Transverse colon (tissue), 4 donors: ENCODE data around the gene PLOD2. TPM values are rescaled to one million over a fixed set of nuclear protein-coding genes. Genes with fewer than 3 reads are reported as not detected.

Experiments
- DNase-seq: peaks from one replicate; pipeline ENCODE4 v3.0.0-alpha.2; 2019
- H3K27ac ChIP-seq, 4 donors: fragments of 200-600 bp; sonication (generic); 2 replicates each; pipeline ENCODE4 v1.5.1; 2016 to 2018; ENCODE audit warnings: inconsistent platforms in 4 of 4
- H3K27me3 ChIP-seq: fragments of 200-600 bp; sonication (generic); 2 replicates; pipeline ENCODE4 v1.5.1; 2017; ENCODE audit warnings: inconsistent platforms
- H3K36me3 ChIP-seq, 4 donors: fragments of 200-600 bp; sonication (generic); 2 replicates each; pipeline ENCODE4 v1.5.1; 2017 to 2019; ENCODE audit warnings: inconsistent platforms in 4 of 4
- H3K4me1 ChIP-seq, 4 donors: fragments of 200-600 bp; sonication (generic); 2 replicates each; pipeline ENCODE4 v1.5.1; 2017 to 2020; ENCODE audit warnings: inconsistent platforms in 4 of 4
- H3K4me3 ChIP-seq, 4 donors: fragments of 200-600 bp; sonication (generic); 1 replicate in 1 of 4; 2 replicates in 3 of 4; pipeline versions ENCODE4 v1.5.1 to v1.6.1; 2017 to 2019; ENCODE audit warnings: inconsistent platforms in 4 of 4
- H3K9me3 ChIP-seq, 2 donors: fragments of 200-600 bp; sonication (generic); 2 replicates each; pipeline ENCODE4 v1.5.1; 2017 to 2019; ENCODE audit warnings: inconsistent platforms in 2 of 2
- CTCF ChIP-seq, 5 experiments: fragments of 200-600 bp in 3 of 5; fragments of 450-650 bp in 2 of 5; sonication (generic) in 3 of 5; IDR thresholded peaks; 1 replicate in 2 of 5; 2 replicates in 3 of 5; pipeline ENCODE4 v1.5.1; 2016 to 2017; ENCODE audit warnings: antibody characterized with exemption in 5 of 5, inconsistent platforms in 3 of 5, mild to moderate bottlenecking in 2 of 5, moderate library complexity in 1 of 5
- EP300 ChIP-seq: sonication (generic); formaldehyde crosslinking; IDR thresholded peaks from one replicate; pipeline ENCODE4 v1.6.1; 2017; ENCODE audit warnings: antibody characterized with exemption, low read depth
- POLR2A ChIP-seq: fragments of 450-650 bp; IDR thresholded peaks from one replicate; pipeline ENCODE4 v1.6.1; 2016; ENCODE audit warnings: antibody characterized with exemption, mild to moderate bottlenecking, moderate library complexity
- POLR2AphosphoS5 ChIP-seq, 3 donors: sonication (generic); formaldehyde crosslinking; IDR thresholded peaks; one replicate each; pipeline ENCODE4 v1.6.1; 2016; ENCODE audit warnings: antibody characterized with exemption in 3 of 3
- WGBS, 2 donors: methylation state at CpG; one replicate each; pipeline ENCODE4 v1.1.5; 2018; ENCODE audit warnings: low coverage in 1 of 2; 5-methylcytosine and 5-hydroxymethylcytosine counted together
- in situ Hi-C, 4 donors: fragments of 200-750 bp; cut with MboI; loops; one replicate each; pipeline versions ENCODE4 v1.15.0 to v1.15.1; 2017; ENCODE audit warnings: low sequenced_read_pairs in 3 of 4, low pct_ligation_motif_present in 1 of 4, low pct_unique_long_range_greater_than_20kb in 1 of 4
- intact Hi-C: fragments of 100-400 bp; cut with DNase I; formaldehyde crosslinking; loops from one replicate; pipeline ENCODE4 v1.15.1; 2023; ENCODE audit warnings: low total_unique reads
- total RNA-seq, 4 donors: library from RNA; depleted of rRNA; stranded (reverse); fragments of >200 nt; gene quantifications; one replicate each; pipeline ENCODE4 v1.1.0, GENCODE V29; 2016

PLOD2 gene
- total RNA-seq, 4 donors from 2014 or later = 18.9 to 178 (median 92.0) TPM

GRCh38 chr3:146093896-146094295, 67.1 kb downstream of the PLOD2 start:
- Histone ChIP-seq H3K36me3 (no peaks in the 10 kb centered on the region), H3K27me3 (no peaks in the 10 kb centered on the region), H3K9me3 (no peaks in the 10 kb centered on the region), H3K4me3 (no peak overlapping the region), H3K4me1 (peaks cover 0 to 9% (median 2%) of the 10 kb centered on the region in 4 donors), H3K27ac (peak overlapping the region in 1 of 4 donors; percentile 11)
- no peak for DNase-seq
- in situ Hi-C loops = no loop called here
- WGBS, 2 donors = 59 to 68% methylated on average over 2 of the region's 2 CpGs
- intact Hi-C loops = no loop called here
- TF ChIP-seq POLR2AphosphoS5 (IDR thresholded peaks at IDR 0.05) (no peak), EP300 (no peak), CTCF (IDR thresholded peaks at IDR 0.05) (no peak), POLR2A (no peak)

GRCh38 chr3:146092230-146092629, 68.8 kb downstream of the PLOD2 start:
- TF ChIP-seq EP300 (no peak), POLR2AphosphoS5 (IDR thresholded peaks at IDR 0.05) (no peak), POLR2A (no peak), CTCF (IDR thresholded peaks at IDR 0.05) (no peak)
- WGBS, 2 donors = 50 to 80% methylated on average over 1 of the region's 1 CpG

GRCh38 chr3:146091397-146091796, 69.6 kb downstream of the PLOD2 start:
- H3K4me1 ChIP-seq = peaks cover 0 to 9% (median 2%) of the 10 kb centered on the region in 4 donors
- no peaks in the 10 kb centered on the region for H3K27me3 ChIP-seq
- 73 to 75% methylated on average over 1 of the region's 1 CpG for WGBS, 2 donors
- no peaks in the 10 kb centered on the region for H3K9me3 ChIP-seq
- no peak overlapping the region for H3K4me3 ChIP-seq
- no peak for DNase-seq
- TF ChIP-seq POLR2AphosphoS5 (IDR thresholded peaks at IDR 0.05) = no peak
- no peak for TF ChIP-seq EP300
- TF ChIP-seq POLR2A = no peak
- TF ChIP-seq CTCF (IDR thresholded peaks at IDR 0.05) = no peak
- H3K27ac ChIP-seq = no peak overlapping the region
- H3K36me3 ChIP-seq = peaks cover 0 to 4% (median 0%) of the 10 kb centered on the region in 4 donors
- intact Hi-C loops = no loop called here
- in situ Hi-C loops = no loop called here

More at GRCh38 chr3:146092230-146092629, 68.8 kb downstream of the PLOD2 start:
- H3K4me1 ChIP-seq = peaks cover 0 to 9% (median 2%) of the 10 kb centered on the region in 4 donors
- no peaks in the 10 kb centered on the region for H3K27me3 ChIP-seq
- no peak overlapping the region for H3K4me3 ChIP-seq
- in situ Hi-C loops (no loop called here), intact Hi-C loops (no loop called here)
- no peaks in the 10 kb centered on the region for H3K9me3 ChIP-seq
- H3K36me3 ChIP-seq = peaks cover 0 to 4% (median 0%) of the 10 kb centered on the region in 4 donors
- no peak overlapping the region for H3K27ac ChIP-seq
- DNase-seq = no peak

- Histone ChIP-seq H3K27me3 (no peaks in the 10 kb centered on the region), H3K36me3 (peaks cover 0 to 4% (median 0%) of the 10 kb centered on the region in 4 donors), H3K9me3 (no peaks in the 10 kb centered on the region), H3K27ac (no peak overlapping the region), H3K4me1 (peaks cover 0 to 9% (median 2%) of the 10 kb centered on the region in 4 donors), H3K4me3 (no peak overlapping the region)
- TF ChIP-seq CTCF (IDR thresholded peaks at IDR 0.05) (no peak), POLR2AphosphoS5 (IDR thresholded peaks at IDR 0.05) (no peak), POLR2A (no peak), EP300 (no peak)
- 63 to 70% methylated on average over 2 of the region's 2 CpGs for WGBS, 2 donors
- intact Hi-C loops (no loop called here), in situ Hi-C loops (no loop called here)
- DNase-seq = no peak
These were observed 70.5 kb downstream of the PLOD2 start for GRCh38 chr3:146090521-146090920.
